HG03097 (cell line): Measurements from ENCODE around the gene FHIT.
"Not testable (repeated sequence)": the region's sequence is repeated elsewhere in the genome, so short reads cannot be mapped to it uniquely, and the experiment has no call there.

Experiments
- ATAC-seq: cut with Tn5 transposase; IDR thresholded peaks from one replicate; pipeline ENCODE4 v1.9.1; 2021; ENCODE audit not compliant: unreplicated experiment, low FRiP score

FHIT gene

DNA sequence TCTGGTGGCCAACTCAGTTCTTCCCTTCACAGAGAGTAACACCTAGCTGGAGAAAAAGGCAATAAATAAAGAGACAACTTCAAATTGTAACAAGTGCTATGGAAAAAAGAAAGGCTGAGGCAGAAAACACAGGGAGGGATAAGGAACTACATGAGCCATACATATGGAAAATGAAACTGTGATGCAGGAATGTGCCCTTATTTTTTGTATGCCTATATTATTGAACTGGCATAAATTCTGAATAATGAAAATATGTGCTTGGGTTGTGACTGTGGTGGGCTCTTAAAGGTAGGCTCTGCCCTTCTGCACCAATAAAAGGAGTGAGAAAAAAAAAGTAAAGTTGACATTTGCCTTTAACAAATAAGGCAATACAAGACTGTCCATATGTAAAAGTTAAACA, 19.6 kb downstream of the FHIT start:
- ATAC-seq: no peak

DNA sequence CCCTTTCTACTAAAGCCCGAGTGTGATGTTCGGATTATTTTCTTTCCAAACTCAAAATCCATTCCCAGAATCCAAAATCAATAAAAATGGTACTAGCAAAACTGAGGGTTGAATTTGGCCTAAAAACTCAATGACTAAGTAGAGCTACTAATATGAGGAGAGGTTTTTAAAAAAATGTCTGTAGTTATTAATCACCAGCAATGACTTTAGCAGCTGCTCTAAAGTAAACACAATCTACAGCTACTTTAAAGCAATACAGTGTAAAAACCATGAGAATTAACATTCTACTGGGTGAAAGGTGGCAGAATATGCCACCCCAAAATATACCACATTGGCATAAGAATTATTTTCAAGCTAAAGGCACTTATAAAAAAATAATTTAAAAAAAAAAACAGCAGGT, 23.5 kb downstream of the FHIT start:
- ATAC-seq: no peak

DNA sequence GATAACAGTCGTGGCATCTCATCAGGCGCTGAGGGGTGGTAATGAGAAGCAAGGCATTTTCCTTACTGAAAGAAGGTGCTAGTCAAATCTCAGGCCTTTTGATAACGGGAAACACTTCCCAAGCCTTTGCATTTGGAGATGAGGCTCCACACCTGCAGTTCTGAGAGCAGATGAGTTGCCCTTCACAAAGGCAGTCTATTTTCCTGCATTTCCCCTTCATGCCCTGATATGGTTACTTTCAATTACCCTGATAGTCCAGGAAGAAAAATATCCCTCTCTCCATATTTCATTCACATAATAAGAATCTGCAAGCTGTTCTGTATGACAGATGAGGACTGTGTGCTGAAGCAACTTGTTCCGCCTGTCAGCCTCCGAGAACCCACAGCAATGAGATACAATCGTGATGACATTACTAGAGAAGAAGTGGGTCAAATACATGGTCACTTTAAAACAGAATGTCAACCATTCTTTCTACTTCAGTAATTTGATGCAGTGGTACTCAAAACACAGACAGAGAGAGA, 25.0 kb downstream of the FHIT start:
- no peak for ATAC-seq

DNA sequence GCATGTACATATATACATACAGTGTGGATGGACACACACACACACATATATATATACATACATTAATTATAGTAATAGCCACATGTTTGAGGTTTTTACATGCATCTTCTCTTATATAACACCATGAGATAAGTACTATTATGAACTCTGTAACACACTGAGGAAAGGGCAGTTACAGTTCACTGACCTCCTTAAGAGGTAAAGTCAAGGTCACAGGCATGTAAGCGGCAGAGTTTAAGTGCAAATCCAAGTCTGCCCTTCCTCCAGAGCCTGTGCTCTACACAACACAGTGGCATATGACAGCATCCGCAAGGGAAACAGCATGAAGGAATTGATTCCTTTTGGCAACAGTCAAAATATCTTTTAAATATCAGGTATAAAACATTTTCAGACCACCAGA, 26.4 kb downstream of the FHIT start:
- ATAC-seq: no peak

DNA sequence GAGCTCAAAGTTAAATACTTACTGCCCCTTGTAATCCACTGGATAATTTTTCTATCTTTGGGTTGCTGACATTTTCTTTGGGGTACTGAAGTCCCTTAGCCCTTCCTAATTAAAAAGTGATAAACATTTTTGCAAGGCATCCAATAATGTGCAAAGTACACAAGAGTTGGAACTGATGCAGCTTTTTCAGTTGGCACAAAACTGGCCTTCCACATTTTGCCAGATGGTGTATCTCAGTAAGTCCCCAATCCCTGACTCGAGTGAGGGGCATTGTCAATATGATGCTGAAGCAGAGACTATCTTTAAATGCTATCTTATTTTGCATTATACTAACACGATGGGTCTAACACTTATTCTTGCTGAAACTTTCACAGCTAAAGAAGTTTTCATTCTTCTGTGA, 27.8 kb downstream of the FHIT start:
- ATAC-seq: no peak

DNA sequence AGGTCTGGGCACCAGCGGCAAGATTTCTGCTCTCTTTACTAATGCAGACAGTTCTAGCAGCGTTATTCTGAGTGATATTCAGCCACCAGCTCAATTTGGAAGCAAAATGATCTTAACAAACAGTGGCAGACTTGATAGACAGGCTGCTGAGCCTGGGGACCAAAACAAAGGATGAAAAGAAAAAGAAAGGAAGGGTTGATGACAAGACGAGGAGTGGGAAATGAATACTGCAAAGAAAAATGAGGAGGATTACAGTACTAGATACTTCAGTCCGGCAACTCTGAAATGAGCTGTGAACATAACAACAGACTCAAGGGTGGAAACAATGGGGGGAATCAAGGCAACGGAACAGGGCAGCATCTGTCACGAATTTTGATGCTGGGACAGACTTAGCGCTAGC, 28.8 kb downstream of the FHIT start:
- ATAC-seq: no peak

DNA sequence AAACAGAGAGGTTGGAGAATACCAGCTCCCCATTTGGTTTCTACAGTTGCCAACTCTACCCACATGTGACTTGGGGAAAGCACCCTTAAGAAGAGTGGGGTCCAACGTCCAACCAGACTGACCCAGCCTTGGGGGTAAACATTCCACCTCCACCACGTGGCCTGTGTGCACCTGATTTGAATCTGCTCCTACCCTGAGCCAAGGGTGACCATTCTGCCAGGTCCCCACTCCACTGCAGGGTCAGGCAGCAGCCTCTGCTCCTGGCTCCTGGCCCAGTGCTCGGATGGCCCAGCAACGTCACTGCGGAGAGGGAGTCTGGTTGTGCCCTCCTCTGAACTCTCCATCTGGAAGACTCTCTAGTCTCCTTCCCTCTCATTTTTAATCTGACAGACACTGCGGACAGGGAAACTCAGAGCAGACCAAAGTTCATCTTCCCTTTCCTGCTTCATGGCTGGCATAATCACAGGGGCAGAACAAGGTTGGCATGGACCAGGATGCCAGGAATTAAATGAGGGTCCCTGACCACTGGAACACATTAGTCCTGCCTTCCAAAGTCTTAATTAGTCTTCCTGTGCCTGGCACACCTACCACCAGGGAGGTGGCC, 29.4 kb downstream of the FHIT start:
- no peak for ATAC-seq

DNA sequence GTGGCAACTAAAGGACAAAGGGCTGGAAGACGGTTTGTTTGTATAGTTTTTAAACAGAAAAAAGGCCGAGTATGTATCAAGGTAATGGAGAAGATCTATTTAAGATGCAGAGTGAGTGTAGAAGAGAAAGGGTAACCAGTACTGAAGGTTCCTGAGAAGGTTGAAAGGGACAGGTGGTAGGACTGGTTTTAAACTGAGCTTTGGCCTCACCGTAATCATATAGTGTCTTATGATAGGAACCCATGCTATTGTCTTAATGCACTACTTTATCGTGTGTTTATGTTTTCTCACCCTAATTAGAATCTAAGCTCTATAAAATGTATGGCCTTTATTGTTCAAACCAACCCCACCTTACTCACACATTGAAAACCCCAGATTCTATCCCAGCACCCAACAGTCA, 32.7 kb downstream of the FHIT start:
- ATAC-seq: no peak

DNA sequence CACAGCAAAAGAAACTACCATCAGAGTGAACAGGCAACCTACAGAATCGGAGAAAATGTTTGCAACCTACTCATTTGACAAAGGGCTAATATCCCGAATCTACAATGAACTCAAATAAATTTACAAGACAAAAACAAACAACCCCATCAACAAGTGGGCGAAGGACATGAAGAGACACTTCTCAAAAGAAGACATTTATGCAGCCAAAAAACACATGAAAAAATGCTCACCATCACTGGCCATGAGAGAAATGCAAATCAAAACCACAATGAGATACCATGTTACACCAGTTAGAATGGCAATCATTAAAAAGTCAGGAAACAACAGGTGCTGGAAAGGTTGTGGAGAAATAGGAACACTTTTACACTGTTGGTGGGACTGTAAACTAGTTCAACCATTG, 35.1 kb downstream of the FHIT start:
- ATAC-seq: not testable (repeated sequence)

DNA sequence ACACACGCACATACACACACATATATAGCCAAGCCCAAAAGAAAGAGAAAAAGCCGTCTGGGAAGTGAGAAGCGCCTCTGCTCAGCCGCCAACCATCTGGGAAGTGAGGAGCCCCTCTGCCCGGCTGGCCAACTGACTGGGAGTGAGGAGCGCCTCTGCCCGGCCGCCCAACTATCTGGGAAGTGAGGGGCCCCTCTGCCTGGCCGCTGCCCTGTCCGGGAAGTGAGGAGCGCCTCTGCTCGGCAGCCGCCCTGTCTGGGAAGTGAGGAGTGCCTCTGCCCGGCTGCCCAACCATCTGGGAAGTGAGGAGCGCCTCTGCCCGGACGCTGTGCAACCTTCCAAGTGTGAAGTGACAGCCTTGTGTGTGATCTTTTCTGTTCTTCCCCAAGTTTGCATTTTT, 49.2 kb downstream of the FHIT start:
- no peak for ATAC-seq

DNA sequence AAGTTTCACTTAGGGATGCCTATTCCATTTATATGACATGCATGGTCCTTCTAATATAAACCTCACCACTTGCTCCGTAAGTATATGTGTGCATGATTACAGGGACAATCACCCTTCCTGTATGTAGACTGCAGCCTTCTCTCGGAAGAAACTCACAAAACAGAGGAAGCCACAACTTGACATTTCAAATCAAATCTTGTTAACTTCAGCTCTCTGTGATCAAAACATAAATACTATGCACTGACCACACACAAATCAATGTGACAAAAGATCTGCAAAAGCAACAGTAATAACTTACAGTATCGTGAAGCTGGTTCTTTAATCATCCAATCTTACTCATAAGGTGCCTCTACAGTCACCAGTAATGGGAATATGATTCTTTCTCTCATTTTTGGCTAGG, 50.2 kb downstream of the FHIT start:
- ATAC-seq: no peak

DNA sequence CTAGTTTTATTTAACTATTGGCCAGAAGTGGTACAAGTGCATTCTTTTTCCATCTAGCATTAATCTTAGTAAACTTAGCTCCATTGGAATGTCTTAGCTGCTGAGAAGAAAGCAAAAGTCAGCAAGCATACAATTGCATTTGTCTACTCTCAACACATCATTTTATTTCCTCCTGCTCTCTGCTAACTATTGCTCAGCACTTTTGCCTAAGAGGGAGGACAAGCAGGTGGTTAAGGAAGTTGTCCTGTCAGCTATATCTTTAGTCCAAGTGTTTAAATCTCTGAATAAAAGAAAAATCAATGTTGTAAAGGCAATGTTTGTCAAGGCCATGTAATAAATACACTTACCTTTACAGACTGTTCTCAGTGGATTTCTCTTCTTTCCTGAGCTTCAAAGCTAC, 51.0 kb downstream of the FHIT start:
- no peak for ATAC-seq

DNA sequence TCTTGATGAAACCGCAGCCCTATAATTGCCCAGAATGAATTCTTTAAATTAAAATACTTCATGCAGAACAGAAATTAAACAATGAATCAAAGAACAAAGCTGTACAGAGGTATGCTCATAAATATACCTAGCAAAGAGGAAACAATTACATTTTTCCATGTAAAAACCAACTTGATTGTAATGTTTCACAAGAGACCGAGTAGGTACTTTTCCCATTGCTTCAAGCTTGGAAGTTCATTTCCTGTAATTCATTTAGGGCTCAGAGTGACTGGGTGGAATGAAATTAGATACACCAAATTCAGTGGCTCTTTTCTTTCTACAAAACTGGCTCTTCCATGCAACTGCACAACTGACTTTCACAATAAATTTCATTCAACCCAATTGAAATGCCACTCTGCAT, 51.4 kb downstream of the FHIT start:
- no peak for ATAC-seq

DNA sequence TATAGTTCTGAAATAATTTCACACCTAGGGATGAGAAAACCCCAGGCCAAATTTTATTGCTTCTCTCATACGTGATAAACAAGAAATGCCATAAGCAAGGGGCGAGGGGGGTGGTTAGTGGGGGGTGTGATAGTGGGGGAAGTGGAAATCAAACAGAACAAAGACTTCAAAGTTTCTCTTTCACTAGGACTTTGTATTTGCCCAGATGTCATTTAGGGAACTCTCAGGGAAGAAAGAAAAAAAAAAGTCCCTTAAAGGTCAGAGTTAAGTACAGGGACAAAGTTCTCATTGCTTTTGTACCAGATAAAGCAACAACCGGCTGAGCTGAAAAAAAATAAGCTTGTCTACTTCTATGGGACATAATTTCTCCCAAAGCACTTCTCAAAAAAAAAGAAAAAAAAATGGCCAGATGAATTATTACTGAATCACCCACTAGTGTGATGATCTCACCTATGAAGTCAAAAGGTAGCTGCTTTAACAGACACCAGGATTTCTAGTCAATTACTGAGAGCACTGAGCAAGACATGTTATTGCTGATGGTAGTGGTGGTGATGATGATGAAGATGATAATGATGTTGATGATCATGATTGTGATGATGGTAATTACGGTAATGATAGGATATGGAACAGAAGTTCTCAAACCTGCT, 56.2 kb downstream of the FHIT start:
- ATAC-seq: no peak

DNA sequence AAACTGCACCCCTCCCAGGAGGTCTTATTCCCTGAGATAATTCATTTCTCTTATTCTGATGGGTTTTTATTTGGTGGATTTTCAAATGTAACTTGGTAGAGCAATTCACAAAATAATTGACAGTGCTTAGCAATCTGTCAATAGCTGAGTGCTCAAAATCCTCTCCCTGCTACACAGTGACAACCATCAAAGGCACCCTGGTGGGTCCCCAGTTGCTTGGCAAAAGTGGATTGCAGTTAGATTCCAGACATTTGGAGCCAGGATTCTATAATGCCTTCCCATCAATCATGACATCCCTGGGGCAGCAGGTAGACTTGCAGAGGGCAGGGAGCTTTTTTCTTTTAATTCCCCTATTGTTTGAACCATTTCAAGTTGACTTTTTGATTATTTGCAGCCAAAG, 59.0 kb downstream of the FHIT start:
- ATAC-seq: no peak

DNA sequence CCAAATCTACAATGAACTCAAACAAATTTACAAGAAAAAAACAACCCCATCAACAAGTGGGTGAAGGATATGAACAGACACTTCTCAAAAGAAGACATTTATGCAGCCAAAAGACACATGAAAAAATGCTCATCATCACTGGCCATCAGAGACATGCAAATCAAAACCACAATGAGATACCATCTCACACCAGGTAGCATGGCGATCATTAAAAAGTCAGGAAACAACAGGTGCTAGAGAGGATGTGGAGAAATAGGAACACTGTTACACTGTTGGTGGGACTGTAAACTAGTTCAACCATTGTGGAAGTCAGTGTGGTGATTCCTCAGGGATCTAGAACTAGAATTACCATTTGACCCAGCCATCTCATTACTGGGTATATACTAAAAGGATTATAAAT, 61.0 kb downstream of the FHIT start:
- ATAC-seq: not testable (repeated sequence)

DNA sequence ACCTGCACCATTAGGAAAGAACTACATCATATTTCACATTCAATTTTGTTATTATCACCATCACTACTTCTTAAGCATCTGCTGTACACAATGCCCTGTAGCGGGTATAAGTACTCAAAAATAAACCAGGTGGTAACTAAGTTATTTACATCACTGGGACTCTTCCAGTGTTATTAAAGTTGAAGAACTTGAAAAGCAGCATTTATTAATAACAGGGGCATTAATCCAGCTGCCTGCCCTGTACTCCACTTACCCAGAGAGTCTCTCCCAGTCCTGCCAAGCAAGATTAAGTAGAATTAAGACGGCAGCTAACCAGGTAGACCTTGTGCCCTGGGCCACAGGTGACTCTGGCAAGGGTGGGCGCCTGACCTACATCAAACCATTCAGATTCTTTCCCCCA, 65.2 kb downstream of the FHIT start:
- no peak for ATAC-seq

DNA sequence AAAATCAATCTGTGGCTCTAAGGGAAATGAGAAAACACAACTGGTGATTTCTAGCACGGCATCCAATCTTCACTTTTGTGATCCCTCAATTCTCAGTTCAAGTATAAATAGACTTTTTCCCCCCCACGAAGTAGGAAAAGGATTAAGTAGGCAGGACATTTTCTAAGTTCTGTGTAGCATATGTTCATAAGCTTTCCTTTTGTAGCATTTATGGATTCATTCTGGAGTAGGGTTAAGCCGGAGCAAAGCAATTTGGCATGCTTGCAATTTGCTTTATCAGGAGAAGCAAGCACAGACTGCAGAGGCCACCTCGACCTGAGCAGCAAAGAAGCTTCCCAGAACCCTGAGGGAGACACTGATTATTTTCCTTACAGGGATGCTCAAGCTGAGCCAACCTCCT, 66.3 kb downstream of the FHIT start:
- ATAC-seq: no peak

DNA sequence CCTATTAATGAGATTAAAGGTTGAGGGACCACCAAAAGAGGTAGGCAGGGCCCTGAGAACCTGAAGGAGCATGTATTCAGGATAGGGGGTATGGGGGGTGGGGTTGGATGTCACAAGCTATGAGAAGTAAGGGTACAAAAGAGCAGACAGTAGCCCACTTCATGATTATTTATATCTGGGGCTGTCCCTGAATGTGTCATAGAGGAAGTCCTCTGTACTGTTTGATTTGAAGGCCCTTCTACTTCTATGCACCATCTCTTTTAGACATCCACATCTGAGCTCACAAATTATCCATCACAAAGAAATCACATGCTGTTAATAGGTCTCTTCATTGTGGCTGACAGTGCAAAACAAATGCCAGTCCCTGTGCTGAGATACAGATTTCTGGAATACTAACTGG, 68.6 kb downstream of the FHIT start:
- ATAC-seq: no peak

DNA sequence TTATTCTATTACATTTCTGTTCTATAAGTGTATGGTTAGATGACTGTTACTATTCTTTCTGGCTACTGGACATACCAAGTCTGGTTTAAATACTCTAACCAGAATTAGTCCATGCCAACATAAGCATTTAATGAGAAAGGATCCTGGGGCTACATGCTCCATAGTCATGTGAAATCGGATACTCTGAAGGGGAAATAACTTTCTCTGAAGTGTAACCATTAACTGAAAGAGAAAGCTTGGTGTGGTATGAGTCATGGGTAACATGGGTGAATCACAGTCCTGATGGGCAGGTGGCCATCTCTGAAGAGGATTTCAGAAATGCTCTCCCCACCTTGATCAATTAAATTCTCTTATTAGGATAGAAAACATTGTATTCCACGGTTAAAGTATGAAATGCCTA, 69.4 kb downstream of the FHIT start:
- peak; percentile 97 for ATAC-seq

DNA sequence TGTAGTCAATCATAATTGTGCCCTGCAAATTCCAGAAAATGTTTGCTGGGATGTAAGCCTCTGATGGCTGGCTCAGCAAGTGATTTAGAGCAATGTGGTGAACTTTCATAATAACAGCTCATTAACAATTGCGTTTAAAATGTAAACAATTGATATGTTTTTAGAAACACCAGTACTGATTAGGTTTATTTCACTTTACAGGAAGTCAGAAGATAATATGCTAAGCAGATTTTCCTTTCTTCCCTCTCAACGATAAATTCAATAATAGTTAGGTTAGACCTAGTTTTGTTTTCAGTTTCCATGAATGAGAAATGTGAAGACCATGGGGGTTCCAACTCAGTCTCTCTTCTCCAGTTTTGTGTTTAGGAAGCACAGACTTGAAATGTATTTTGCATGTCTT, 71.0 kb downstream of the FHIT start:
- ATAC-seq: no peak

DNA sequence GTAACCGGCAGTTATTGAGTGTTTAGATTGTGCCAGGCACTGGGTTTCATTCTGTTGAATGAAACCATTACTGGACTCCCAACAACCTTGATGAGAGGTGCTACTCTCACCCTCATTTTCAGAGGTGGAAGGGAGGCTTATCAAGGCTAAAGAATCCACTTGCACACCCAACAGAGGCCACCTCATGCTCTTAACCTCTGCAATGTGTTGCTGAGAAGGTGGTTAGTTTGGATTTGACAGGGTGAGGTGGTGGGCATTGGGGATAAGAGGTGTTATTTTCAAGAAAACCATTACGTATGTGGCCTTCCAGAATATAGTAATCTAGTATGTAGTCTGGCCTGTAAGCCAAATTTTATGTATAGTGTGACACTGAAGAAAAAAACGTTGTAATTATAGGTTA, 73.1 kb downstream of the FHIT start:
- ATAC-seq: no peak

DNA sequence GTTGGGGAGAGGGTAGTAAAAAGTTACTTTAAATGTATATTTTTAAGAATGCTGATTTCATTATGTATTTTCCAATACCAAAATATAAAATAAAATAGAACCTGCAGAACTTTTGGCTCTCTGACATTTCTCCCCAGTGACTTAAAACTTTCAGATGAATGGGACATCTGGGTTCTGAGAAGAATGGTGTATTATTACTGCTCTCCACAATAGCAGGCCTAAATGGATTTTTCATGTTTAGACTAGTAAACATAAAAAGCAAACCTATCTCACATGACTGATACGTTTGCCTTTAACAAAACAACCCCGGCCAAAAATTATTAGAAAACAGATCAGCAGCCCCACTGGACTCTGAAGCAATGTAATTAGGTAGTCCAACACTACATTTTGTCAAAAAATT, 73.8 kb downstream of the FHIT start:
- ATAC-seq: no peak
